ENCODE data around the gene PCNX1.

Gene PCNX1

DNA sequence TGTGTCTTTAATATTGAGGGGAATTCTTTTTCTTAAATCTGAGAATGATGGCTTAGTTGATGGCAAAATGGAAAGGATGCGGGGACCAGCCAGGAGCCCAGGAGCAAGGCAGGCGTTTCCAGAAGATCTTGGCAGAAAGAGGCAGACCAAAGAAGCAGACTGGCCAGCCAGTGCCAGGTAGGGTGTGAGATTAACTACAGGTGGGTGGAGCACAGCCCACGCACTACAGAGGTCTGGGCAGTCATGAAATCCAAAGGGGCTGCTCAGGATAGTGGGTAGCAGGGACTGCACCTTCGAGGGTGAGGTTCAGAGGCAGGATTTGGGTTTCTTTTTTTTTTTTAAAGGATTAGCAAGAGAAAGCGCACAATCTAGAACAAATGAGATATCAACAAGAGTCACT lies 17.7 kb upstream of the PCNX1 start:
- DNase-seq: no peak

DNA sequence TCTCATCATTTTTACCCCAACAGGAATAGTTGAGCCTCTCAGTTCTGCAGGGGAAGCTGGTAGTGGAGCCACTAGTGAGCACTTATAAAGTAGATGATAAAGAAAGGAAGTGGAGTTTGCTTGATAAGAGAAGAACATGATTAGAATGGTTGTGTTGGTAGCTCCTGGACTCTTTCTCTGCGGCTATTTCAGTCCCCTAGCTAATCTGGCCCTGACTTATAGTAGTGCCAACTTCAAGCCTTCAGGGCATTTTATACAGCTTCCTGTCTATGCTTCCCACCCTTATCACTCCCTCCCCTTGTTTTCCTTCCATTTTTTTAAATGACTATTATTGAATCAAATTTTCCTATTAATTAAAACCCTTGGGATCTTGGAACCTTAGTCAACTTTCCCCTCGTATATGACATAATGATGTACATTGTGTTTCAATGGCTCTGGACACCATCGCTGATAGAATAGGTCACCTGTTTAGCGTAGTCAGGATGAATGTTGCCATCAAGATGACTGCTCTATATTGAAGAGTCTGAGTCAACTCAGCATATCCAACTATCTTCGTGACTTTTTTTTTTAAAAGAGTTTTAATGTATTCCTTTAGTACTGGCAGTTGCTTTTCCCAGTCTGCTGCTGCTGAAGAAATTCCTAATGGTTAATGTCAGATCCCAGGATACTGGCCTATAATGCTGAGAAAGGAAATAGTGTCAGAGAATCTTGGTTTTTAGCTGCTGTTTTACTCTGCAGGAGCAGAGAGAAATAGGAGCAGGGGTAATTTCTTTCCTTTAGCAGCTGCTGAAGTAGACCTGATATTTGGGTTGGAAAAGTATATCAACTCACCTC lies 16.2 kb upstream of the PCNX1 start:
- DNase-seq: no peak

DNA sequence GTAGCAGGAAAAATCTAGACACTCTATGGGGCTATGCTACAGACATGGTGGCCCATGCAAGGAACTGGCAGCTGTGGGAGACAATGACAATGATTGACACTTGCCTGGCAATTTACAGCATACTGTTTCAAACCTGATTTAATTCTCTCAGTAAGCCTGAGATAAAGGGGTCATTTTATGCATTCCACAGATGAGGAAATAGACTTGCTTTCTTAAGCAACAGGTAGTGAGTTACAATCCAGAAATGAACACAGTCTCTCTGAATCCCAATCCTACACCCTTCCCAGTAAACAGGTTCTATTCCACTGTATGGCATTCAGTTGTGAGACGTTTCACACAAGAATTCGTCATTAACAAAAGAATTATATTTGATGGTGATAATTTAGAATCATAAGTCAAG lies 15.5 kb upstream of the PCNX1 start:
- no peak for DNase-seq

DNA sequence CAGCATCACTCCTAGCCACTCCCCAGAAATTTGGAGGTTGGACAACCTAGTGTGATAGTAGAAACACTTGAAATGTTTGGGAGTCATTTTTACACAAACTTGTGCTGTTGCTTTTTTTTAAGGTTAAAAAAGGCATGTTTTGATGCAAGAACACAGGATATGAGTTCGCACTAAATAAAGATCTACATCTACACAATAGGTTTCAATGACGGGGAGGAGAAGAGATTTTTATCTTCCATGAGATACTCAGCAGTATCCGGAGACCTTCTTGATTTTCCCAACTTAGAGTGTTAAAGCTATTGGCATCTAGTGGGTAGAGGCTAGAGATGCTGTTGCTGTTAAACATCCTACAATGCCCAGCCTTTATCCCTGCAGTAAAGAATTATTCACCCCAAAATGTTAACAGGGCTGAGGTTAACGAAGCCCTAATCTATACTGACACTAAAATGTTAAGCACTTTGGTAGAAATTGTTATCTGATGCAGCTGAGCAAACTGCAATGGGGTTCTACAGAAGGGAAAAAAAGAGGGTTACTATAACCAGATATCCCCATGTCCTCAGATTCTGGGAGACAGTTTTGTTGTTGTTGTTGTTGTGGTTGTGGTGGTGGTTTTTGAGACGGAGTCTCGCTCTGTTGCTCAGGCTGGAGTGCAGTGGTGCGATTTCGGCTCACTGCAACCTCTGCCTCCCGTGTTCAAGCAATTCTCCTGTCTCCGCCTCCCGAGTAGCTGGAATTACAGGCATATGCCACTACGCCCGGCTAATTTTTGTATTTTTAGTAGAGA lies 14.0 kb upstream of the PCNX1 start:
- DNase-seq: no peak

DNA sequence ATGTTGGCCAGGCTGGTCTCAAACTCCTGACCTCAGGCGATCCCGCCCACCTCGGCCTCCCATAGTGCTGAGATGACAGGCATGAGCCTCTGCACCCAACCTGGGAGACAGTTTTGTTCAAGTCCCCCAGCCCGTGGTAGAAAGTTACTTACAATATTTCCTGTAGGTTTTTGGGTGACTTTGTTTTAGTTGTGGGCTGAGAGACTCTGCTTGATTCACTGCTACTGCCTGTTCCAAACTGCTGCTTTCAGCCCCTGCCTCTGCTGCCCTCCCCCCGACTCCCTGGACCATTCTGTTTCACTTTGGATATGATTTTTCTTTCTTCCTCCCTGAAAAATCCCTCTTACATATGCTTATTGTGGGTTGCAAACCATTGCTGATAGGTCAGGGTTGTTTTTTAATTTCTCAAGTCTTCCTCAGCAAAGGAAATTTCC lies 13.4 kb upstream of the PCNX1 start:
- no peak for DNase-seq

DNA sequence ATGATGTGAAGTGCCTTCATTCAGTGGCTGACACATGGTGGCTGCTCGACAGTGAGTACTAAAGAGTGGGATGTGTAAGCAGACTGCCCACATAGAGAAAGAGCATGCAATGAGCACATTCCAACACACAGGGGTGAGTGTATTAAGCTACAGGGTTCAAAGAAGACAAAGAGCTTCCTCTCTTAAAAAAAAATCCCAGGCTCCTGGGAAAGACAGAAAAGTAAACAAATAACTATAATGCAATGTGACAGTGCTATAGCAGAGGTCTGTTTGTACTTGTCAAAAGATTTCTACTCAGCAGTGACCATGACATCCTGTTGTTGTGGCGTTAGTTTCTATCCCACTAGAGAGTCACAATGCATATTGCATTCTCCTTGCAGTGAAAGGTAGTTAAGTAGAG lies 12.4 kb upstream of the PCNX1 start:
- DNase-seq: no peak

DNA sequence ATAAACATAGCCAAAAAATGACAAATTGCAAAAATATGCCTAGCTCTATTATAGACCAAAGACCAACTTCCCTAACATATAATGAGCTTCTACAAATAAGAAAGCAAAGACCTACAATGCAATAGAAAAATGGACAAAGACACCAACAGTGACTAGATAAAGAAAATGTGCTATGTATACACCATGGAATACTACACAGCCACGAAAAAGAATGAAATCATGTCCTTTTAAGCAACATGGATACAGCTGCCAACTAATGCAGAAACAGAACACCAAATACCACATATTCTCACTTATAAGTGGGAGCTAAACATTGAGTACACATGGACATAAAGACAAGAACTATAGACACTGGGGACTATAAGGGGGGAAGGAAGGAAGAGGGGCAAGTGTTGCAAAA lies 10.9 kb upstream of the PCNX1 start:
- no peak for DNase-seq

DNA sequence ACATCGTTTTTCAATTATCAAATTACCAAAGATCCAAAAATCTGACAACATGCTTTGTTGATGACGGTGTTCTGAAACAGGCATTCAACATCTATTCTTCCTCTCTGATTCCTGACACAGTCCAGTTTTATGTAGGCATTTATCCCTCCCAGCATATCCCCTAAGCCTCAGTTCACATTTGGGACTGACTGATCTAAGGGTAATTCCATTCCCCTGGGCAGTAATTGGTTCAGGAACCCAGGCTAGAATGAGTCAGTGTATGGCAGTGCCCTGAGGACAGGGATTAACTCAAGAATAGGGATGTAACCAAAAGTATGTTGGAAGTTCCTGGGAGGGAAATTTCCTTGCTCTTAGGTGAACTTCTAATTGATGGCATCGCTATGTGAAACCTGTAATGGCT lies 10.3 kb upstream of the PCNX1 start:
- no peak for DNase-seq

DNA sequence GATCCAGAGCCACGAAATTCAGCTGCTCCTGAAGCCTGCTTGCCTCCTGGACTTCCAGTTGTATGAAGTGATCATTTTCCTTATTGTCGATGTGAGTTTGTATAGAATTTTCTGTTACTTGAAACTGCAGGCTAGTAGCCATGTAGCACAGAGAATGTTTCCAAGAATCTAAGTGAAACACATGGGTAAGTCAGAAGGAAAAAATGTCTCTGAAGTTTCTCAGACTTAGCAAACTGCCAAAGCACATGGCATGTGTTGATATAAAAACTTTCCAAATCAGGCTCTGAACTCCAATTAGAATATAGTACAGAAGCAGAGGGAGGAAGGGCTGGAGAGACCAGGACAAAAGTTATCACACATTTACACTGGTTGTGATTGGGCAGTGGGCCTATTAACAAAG lies 9.8 kb upstream of the PCNX1 start:
- DNase-seq: no peak

DNA sequence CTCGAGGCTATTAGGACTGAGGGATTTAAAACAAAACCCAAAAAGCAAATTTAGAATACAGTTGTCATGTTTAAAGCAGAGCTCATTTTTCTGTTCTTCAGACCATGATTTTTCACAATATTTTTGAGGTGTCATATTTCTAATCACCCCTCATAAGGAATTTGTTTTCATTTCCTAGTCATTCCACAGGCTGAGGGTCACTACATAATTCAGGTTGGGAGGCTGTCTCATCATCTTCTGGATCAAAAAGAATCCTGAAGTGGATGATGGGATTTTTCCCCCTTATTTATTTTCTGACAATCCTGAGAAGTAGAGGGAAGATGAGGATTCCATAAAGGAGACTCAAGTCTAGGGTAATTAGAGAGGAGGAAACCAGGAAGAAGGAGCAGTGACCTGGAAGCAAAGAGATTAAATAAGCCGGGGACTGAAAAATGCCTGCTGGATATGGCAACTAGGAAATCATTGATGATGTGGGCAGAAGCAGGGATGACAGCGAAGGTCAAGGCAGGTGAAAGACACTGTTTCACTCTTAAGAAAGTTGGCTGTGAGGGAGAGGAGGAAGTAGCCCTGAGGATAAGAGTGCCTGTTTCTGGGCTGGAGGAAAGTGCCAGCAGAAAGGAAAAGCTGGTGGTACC lies 9.0 kb upstream of the PCNX1 start:
- DNase-seq: no peak

DNA sequence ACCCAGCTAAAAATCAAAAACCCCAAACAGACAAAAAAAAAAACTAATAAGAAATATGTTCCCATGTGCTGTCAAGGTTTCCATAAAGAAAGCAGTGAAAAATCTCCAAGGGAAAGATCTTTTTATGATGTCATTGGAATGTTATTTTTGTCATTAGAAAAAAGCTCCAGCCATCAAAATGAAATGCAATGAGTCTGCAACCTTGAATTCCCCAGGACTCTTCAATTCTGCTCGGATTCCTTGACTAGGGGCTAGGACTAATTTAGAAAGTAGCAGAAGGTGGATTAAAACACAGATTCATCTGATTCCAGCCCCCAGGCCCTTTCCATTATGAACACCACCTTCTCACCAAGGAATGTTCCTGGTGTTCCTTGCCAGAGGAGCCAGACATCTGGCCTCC lies 6.0 kb upstream of the PCNX1 start:
- no peak for DNase-seq

DNA sequence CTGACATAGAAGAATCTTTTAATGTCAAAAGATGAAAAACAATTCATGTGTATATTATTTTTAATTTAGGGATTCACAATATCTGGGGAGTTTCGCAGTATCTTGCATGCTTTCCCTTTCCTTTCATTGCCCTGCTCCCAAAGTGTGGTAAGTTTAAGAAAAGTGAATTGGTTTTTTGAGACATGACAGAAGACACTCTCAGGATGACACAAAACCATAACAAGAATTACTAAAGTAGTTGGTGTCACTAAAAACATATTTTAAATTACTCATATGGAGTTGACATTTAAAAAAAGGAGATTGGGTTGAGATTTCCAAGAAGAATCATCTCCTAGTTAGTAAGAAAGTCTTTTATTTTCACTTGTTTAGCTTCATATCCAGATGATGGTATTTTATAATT lies 5.1 kb upstream of the PCNX1 start:
- no peak for DNase-seq

DNA sequence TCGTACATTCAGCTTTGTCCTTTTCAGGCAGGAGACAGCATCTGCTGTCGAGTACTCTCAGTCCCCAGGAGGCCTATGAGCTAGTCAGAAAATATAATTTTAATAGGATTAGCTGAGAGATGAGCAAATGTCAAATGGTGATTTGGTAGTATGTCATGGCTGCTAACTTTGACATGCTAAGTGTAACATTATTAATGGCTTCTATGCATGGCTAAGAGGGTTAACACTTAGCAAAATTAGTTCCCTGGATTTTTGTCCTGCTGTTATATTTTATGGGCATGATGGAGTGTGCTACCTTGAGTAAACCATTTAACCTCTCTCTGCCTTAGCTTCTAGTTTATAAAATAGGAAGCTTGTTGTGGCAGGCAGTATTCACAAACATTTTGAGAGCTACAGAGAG lies 2.9 kb upstream of the PCNX1 start:
- no peak for DNase-seq

DNA sequence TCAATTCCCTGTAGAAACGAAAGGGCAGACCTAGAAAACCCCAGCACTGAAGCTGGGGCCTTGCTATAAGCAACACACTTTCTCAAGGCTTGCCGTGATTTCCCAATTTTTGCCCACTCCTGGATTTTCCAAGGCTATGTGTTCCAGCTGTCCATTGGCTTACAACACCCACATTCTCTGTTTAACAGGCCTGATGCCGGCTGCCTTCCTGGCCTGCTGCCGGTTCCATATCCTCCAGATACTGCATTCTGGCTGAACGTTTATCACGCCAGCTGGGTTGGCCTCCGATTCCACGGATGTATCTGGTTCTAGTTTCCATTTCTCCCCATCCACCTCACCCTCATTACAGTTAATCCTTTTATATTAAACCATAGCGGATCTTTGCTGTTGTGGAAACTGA lies 2.0 kb upstream of the PCNX1 start:
- no peak for DNase-seq

DNA sequence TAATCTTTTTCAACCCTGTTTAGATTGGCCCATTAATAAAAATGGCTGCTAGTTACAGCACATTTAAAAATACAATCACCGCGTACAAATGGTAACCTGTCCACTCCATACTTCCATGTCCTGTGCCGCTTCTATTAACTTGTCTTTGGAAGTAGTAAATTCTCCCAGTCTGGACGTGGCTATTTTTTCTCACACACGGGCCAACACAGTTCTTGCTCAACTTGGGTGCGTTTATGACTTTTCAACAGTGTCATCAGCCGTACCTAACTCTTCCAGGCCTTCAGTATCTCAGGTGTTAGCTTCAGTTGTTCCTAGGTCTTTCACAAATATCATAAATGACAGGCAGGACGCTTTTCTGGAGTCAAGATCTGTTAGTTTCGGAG lies 475 bp upstream of the PCNX1 start:
- DNase-seq: no peak

DNA sequence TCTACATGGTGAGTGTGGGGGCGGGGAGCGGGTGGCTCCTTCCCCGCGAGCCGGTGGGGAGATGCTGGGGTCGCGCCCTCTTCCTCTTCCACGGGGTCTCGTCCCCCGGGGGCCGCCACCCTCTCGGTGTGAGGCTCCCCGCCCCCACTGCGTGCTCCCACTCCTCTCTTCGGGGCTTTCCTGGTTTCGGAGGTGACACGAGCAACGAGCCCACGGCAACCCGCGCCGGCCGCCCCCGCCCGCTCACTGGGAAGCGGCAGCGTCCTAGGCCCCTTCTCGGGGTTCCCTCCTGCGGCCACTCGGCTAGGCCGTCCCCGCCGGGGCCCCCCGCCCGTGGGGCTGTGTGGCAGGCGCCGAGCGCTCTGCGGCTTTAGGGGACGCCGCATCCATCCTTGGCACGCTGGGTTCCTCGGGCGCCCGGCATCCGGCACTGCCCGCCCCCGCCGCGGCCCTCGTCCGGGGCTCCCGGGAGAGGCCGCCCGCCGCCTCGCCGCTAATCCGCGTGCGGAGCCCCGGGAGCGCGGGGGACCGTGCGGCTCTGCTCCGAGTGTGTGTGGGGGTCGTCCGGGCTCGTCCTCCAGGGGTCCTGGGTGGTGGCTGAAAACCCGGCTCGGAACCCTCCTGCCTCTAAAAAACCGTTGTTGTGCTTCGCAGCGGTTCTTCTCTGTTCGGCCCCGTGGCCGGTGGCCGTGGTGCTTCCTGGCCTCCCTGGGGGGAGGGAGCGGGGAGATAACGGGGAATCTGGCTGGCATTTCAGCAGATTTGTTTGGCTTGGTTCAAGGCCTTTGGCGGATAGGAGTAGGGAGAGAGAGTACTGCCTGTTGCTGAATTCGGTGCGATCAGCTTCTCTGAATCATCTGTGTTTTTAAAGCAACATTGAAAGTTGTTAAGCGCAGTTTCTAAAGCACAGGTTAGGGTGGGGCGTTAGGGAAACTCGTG lies 1.0 kb downstream of the PCNX1 start:
- peak; percentile 45 for DNase-seq

DNA sequence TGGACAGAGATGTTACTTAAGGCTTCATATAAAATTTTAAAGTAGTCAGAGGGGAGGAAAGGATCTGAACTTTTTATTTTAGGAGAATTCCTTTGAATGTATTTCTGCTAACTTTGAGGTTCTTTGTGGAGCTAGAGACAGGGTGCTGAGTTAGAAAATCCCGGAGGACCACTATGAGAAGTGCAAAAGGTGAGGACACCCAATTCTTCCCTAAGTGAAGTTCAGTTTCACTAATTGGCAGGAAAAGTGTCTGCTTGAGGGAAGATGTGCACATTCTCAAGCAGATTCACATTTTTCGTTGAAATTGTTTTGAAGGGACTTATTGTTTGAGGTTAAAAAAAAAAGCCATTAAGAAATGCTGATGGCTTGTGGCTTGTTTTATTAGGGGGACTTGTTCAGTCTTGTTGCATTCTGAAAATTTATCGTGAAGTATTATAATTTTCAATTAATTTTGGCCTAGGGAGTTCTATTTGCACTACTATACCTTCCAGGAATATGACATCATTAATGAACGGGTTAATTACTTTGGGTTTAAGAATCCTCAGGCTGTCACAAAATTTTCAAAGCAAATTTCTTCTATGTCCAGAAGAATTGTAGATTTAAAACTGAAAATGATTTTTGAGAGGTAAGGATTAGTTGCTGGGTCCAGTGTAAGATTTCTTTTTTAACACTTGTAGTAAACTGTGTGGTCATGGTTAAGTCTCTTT lies 1.8 kb downstream of the PCNX1 start:
- peak; percentile 22 for DNase-seq

DNA sequence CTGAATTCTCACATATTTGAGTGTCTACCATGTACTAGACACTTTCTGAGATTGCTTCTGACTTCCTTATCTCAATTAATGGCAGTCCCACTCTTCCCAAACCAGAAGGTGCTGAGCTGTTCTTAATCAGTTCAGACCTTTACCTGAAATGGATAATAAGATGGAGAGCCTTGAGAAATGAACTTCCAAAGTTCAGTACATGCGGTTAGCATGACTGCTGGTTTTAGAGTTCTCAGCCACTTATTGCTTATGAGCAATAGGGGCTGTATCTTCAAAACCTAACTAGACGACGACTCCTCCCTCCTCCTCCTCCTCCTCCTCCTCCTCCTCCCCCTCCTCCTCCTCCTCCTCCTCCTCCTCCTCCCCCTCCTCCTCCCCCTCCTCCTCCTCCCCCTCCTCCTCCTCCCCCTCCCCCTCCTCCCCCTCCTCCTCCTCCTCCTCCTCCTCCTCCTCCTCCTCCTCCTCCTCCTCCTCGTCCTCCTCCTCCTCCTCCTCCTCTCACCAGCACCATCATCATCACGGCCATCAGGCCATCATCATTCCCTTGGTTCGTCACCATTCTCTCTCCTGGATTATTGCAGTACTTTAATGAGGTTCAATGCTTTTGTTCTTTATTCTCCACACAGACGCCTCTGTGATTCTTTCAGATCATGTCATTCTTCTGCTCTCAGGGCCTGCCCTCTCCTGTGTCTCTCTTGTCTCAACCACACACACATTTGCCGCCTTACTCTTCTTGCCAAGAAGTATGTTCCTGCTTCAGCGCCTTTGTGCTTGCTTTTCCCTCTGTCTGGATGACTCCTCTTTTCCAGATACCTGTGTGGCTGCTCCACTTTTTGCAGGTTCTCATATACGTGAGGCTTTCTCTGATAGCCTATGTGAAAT lies 2.7 kb downstream of the PCNX1 start:
- no peak for DNase-seq

DNA sequence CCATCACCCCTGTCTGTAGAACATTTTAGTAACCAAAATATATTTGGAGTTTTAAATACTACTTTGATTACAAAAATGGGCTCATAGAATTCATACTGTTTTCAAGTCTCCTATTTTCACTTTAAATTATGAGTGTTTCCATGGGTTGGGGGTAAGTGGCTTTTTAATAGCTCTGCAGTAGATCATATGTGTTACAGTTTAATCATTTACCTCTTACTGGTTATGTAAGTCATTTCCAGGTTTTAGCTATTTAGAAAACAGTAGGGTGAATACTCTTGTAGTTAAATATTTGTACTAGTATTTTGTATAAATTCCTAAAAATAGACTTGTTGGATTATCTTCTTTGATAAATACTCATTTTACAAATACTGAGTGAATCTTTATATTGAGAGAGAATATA lies 8.2 kb downstream of the PCNX1 start:
- DNase-seq: no peak

DNA sequence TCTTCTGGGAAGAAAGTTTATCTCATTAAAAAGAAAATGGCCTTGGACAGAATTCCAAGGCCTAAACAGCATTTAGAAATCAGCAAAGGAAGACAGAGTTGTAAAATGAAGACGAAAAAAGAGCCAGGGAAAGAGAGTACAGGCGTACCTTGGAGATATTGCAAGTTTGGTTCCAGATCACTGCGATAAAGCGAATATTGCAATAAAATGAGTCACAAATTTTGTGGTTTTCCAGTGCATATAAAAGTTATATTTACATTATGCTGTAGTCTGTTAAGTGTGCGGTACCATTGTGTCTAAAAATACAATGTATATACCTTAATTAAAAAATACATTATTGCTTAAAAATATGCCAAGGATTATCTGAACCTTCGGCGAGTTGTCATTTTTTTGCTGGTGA lies 9.0 kb downstream of the PCNX1 start:
- DNase-seq: no peak

DNA sequence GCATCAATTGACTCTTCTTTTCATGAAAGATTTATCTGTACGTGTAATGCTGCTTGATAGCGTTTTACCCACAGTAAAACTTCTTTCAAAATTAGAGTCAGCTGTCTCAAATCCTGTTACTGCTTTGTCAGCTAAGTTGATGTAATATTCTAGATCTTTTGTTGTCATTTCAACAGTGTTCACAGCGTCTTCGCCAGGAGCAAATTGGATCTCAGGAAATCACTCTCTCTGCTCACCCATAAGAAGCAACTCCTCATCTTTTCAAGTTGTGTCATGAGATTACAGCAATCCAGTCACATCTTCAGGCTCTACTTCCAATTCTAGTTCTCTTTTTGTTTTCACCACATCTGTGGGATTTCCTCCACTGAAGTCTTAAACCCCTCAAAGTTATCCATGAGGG lies 9.5 kb downstream of the PCNX1 start:
- DNase-seq: no peak
